ENCODE results near the gene COL27A1. TPM values are rescaled to one million over a fixed set of nuclear protein-coding genes. Genes with fewer than 3 reads are reported as not detected.
A peak's percentile ranks its signal among the peaks of the same experiment; 100 is the strongest.

COL27A1 gene
- total and polyA plus RNA-seq, 12 donors = 3.0 to 99.8 (median 11.9) TPM

DNA sequence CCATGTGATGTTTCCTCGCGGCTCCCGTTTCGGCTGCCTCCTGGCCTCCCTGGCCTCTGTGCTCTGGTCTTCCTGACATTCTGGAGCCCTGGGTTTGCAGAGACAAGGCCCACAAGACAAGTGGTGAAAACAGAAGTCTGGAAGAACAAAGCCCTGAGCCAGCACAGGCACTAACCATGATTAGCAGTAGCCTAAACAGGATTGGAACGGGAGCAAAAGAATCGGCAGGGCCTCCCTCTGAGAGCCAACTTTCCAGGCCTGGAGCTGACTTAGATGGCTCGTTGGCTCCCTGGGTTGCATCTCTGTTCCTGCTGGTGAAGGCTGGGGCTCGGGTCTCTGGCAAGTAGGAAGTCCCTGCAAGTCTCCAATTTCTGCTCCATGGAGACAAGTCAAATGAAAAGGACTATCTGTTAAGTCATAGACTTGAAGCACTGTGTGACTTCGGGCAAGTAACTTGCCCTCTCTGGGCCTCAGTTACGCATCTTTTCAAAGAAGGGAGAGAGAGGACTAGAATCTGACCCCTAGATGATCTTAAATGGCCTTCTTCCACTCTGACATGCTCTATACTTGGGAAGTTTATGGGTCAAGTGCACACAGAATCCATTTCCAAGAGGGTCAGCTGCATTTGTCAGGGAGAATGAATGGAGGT lies 3.3 kb downstream of the COL27A1 start:
- Histone ChIP-seq H3K4me1 (replicated peaks in 1 of 2) (peaks cover 20 to 31% of the 10 kb centered on the region in 2 donors), H3K4me3 (no peak overlapping the region), H3K36me3 (replicated peaks in 1 of 2) (no peaks in the 10 kb centered on the region), H3K27me3 (peaks cover 8% of the 10 kb centered on the region), H3K27ac (no peak overlapping the region), H3K9me3 (replicated peaks in 1 of 3) (no peaks in the 10 kb centered on the region)
- no peak for DNase-seq
- WGBS, 4 donors = 73 to 89% (median 85%) methylated on average over 7 to 10 of the region's 10 CpGs
- intact Hi-C loops (cut with DNase I) = loop anchor here in 1 of 2 donors (5.0 kb wide), 1 partner anchor 129 kb away; no protein-coding TSS in a partner anchor
- no peak for TF ChIP-seq POLR2A (IDR thresholded peaks at IDR 0.05)
- TF ChIP-seq, protein P1, sequence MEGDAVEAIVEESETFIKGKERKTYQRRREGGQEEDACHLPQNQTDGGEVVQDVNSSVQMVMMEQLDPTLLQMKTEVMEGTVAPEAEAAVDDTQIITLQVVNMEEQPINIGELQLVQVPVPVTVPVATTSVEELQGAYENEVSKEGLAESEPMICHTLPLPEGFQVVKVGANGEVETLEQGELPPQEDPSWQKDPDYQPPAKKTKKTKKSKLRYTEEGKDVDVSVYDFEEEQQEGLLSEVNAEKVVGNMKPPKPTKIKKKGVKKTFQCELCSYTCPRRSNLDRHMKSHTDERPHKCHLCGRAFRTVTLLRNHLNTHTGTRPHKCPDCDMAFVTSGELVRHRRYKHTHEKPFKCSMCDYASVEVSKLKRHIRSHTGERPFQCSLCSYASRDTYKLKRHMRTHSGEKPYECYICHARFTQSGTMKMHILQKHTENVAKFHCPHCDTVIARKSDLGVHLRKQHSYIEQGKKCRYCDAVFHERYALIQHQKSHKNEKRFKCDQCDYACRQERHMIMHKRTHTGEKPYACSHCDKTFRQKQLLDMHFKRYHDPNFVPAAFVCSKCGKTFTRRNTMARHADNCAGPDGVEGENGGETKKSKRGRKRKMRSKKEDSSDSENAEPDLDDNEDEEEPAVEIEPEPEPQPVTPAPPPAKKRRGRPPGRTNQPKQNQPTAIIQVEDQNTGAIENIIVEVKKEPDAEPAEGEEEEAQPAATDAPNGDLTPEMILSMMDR (IDR thresholded peaks at IDR 0.05) = no peak

DNA sequence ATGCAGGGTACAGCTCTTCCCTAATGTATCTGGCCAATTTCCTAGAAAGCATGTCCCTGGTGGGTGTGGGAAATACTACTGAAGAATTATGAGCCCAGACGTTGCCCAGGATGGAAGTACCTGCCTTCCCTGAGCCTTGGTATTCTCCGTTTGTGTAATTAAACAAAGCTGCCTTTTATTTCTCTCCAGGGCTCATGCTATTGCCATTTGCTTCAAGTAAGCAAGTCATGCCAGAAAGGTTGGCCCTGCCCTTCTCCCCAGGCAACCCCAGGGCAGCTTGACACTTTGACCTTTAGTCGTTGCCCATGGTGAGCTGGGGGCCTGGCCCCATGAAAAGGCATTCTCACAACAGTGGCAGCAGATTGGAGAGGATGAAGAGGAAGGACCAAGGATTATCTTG lies 4.4 kb downstream of the COL27A1 start:
- no peak overlapping the region for H3K4me3 ChIP-seq
- intact Hi-C loops (cut with DNase I) = loop anchor here (2.0 to 5.0 kb wide), 2 partner anchors 128 to 129 kb away; no protein-coding TSS in a partner anchor
- H3K27ac ChIP-seq = no peak overlapping the region
- H3K9me3 ChIP-seq (replicated peaks in 1 of 3) = no peaks in the 10 kb centered on the region
- DNase-seq = no peak
- WGBS, 4 donors = 38 to 67% (median 52%) methylated on average over 3 of the region's 3 CpGs
- TF ChIP-seq, protein P1 (IDR thresholded peaks at IDR 0.05) = no peak
- no peak for TF ChIP-seq POLR2A (IDR thresholded peaks at IDR 0.05)
- H3K36me3 ChIP-seq (replicated peaks in 1 of 2) = no peaks in the 10 kb centered on the region
- H3K27me3 ChIP-seq = no peaks in the 10 kb centered on the region
- H3K4me1 ChIP-seq (replicated peaks in 1 of 2) = peaks cover 11 to 27% of the 10 kb centered on the region in 2 donors

DNA sequence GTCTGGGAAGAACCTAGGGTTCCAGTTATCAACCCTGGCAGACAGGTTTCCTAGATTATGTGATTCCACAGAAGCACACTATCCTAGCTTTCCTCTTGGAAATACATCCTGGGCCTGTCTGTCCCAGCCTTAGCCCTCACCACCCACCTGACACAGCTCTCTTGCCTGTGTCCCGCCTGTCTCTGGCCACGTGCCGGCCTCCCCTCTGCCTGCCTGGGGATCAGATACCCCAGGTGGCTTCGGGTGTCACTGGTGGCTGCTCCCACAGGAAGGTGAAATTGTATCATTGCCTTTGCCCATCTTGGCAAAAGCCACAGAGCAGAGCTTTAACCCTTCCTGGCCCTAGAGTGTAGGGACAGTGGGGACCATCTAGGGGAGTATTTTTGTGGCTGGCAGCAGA lies 6.2 kb downstream of the COL27A1 start:
- TF ChIP-seq, protein P1 (IDR thresholded peaks at IDR 0.05) = no peak
- no peak for TF ChIP-seq POLR2A (IDR thresholded peaks at IDR 0.05)
- DNase-seq = no peak
- no peak overlapping the region for H3K4me3 ChIP-seq
- 87 to 89% (median 88%) methylated on average over 4 of the region's 4 CpGs; no CpG with 5 or more reads in 1 of the 4 donors for WGBS, 4 donors
- intact Hi-C loops (cut with DNase I) = loop anchor here in 1 of 2 donors (2.0 kb wide), 1 partner anchor 127 kb away; no protein-coding TSS in a partner anchor
- no peaks in the 10 kb centered on the region for H3K27me3 ChIP-seq
- H3K4me1 ChIP-seq (replicated peaks in 1 of 2) = peaks cover 7 to 23% of the 10 kb centered on the region in 2 donors
- no peak overlapping the region for H3K27ac ChIP-seq
- no peaks in the 10 kb centered on the region for H3K9me3 ChIP-seq (replicated peaks in 1 of 3)
- no peaks in the 10 kb centered on the region for H3K36me3 ChIP-seq (replicated peaks in 1 of 2)

DNA sequence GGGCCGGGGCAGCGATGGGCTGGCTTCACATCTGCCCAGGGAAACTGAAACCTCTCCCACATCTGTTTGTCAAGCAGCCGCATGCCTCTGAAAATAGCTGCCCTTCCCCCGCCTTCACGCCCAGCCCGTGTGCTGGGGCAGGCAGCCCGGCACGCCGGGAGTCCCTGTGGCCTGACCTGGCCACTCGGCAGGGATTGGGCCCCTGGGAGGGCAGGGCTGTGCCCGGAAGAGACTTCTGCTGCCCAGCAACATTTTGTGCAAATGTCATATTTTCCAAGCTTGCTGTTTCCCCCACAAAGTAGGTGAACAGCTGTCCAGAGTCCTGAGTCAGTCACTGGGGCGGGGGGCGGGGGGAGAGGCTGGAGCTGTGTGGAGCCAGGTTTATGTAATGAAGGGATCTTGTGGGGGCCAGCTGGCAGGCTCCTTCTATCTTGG lies 8.2 kb downstream of the COL27A1 start:
- peak in 5 of 7 donors; percentile 40 to 86 (median 50) for DNase-seq
- Histone ChIP-seq H3K4me3 (no peak overlapping the region), H3K4me1 (replicated peaks in 1 of 2) (peaks cover 7 to 23% of the 10 kb centered on the region in 2 donors), H3K27me3 (no peaks in the 10 kb centered on the region), H3K36me3 (replicated peaks in 1 of 2) (no peaks in the 10 kb centered on the region), H3K27ac (peak overlapping the region in 3 of 5 donors; percentile 11 to 61 (median 52)), H3K9me3 (replicated peaks in 1 of 3) (no peaks in the 10 kb centered on the region)
- intact Hi-C loops (cut with DNase I) = no loop called here
- WGBS, 4 donors = 27 to 41% (median 39%) methylated on average over 5 to 13 of the region's 13 CpGs
- TF ChIP-seq, protein P1 (IDR thresholded peaks at IDR 0.05) = no peak
- TF ChIP-seq POLR2A (IDR thresholded peaks at IDR 0.05) = no peak

Data from adrenal gland (tissue), 12 donors.